WTC11 (cell line): ENCODE results near the gene ATP6V1C2. TPM values are rescaled to one million over a fixed set of nuclear protein-coding genes. Genes with fewer than 3 reads are reported as not detected.
A peak's percentile ranks its signal among the peaks of the same experiment; 100 is the strongest.

Experiments used
- ATAC-seq: fragments of 200-7000 bp; cut with Tn5 transposase; 2 replicates; pipeline ENCODE4 v1.10.0; 2021; ENCODE audit warnings: mild to moderate bottlenecking, moderate library complexity
- CTCF ChIA-PET: fragments of 300-600 bp; sonication (Branson Sonifier 250); formaldehyde crosslinking; loops from one replicate; lab custom pipeline; 2021; ENCODE audit warnings: antibody characterized with exemption; lab: Charles Lee
- POLR2A ChIA-PET: fragments of 350-600 bp; sonication (Branson Sonifier 250); formaldehyde crosslinking; loops from one replicate; lab custom pipeline; 2021; ENCODE audit warnings: antibody characterized with exemption; lab: Charles Lee
- DNase-seq: peaks from one replicate; pipeline ENCODE4 v3.0.0; 2021; ENCODE audit warnings: low spot score
- H3K27ac Mint-ChIP-seq: 2 replicates; pipeline ENCODE4 v1.8.0; 2021; ENCODE audit warnings: mixed read lengths
- H3K27me3 Mint-ChIP-seq: 2 replicates; pipeline ENCODE4 v1.8.0; 2021; ENCODE audit warnings: low read depth, mild to moderate bottlenecking, moderate library complexity, mixed read lengths
- H3K36me3 Mint-ChIP-seq: 2 replicates; pipeline ENCODE4 v1.8.0; 2021; ENCODE audit warnings: mixed read lengths
- H3K4me1 Mint-ChIP-seq: 2 replicates; pipeline ENCODE4 v1.8.0; 2022; ENCODE audit warnings: mixed read lengths
- H3K4me3 Mint-ChIP-seq: 2 replicates; pipeline ENCODE4 v1.8.0; 2021; ENCODE audit warnings: mild to moderate bottlenecking, moderate library complexity, mixed read lengths
- H3K9me3 Mint-ChIP-seq: 2 replicates; pipeline ENCODE4 v1.8.0; 2021; ENCODE audit warnings: mixed read lengths
- ATF1 ChIP-seq: sonication (generic); formaldehyde crosslinking; IDR thresholded peaks from 2 replicates; pipeline ENCODE4 v1.8.1; 2023; ENCODE audit warnings: mild to moderate bottlenecking, moderate library complexity, missing genetic modification reagents
- CREM ChIP-seq: sonication (generic); formaldehyde crosslinking; IDR thresholded peaks from 2 replicates; pipeline ENCODE4 v1.8.1; 2022; ENCODE audit warnings: mild to moderate bottlenecking, missing genetic modification reagents, moderate library complexity
- FOXJ3 ChIP-seq: sonication (generic); formaldehyde crosslinking; IDR thresholded peaks from 2 replicates; pipeline ENCODE4 v1.9.0; 2021; ENCODE audit warnings: missing genetic modification reagents, mild to moderate bottlenecking, borderline replicate concordance
- FOXK1 ChIP-seq: sonication (generic); formaldehyde crosslinking; IDR thresholded peaks from 2 replicates; pipeline ENCODE4 v1.8.0; 2022; ENCODE audit warnings: mild to moderate bottlenecking, moderate library complexity, missing genetic modification reagents
- GRHL2 ChIP-seq: fragments of 250-450 bp; sonication (Bioruptor Pico); IDR thresholded peaks from 2 replicates; pipeline ENCODE4 v1.8.0; 2022; ENCODE audit warnings: mild to moderate bottlenecking, moderate library complexity; ENCODE audit not compliant: insufficient replicate concordance, severe bottlenecking
- JUN ChIP-seq: sonication (generic); formaldehyde crosslinking; IDR thresholded peaks from 2 replicates; pipeline ENCODE4 v1.8.0; 2023; ENCODE audit warnings: mild to moderate bottlenecking, missing genetic modification reagents
- KAT7 ChIP-seq: sonication (generic); formaldehyde crosslinking; IDR thresholded peaks from 2 replicates; pipeline ENCODE4 v1.8.1; 2023; ENCODE audit warnings: missing genetic modification reagents, mild to moderate bottlenecking, borderline replicate concordance
- NR2C2 ChIP-seq: sonication (generic); formaldehyde crosslinking; IDR thresholded peaks from 2 replicates; pipeline ENCODE4 v1.8.0; 2022; ENCODE audit warnings: mild to moderate bottlenecking, missing genetic modification reagents
- PRRX2 ChIP-seq: fragments of 250-450 bp; sonication (Bioruptor Pico); IDR thresholded peaks from 2 replicates; pipeline ENCODE4 v1.8.0; 2021; ENCODE audit warnings: mild to moderate bottlenecking
- SMAD3 ChIP-seq: sonication (generic); formaldehyde crosslinking; IDR thresholded peaks from 2 replicates; pipeline ENCODE4 v1.8.0; 2022; ENCODE audit warnings: missing genetic modification reagents, mild to moderate bottlenecking, borderline replicate concordance
- SP1 ChIP-seq: sonication (generic); formaldehyde crosslinking; conservative IDR thresholded peaks from 2 replicates; pipeline ENCODE4 v1.8.1; 2022; ENCODE audit warnings: missing genetic modification reagents
- TCF7 ChIP-seq: sonication (generic); formaldehyde crosslinking; IDR thresholded peaks from 2 replicates; pipeline ENCODE4 v1.8.0; 2022; ENCODE audit warnings: mild to moderate bottlenecking, low read depth, missing genetic modification reagents, moderate library complexity
- ZNF138 ChIP-seq: sonication (generic); formaldehyde crosslinking; conservative IDR thresholded peaks from 2 replicates; pipeline ENCODE4 v1.8.1; 2022; ENCODE audit warnings: mild to moderate bottlenecking, moderate library complexity, missing genetic modification reagents
- ZNF219 ChIP-seq: sonication (generic); formaldehyde crosslinking; IDR thresholded peaks from 2 replicates; pipeline ENCODE4 v1.8.0; 2023; ENCODE audit warnings: missing genetic modification reagents, mild to moderate bottlenecking, borderline replicate concordance
- ZNF263 ChIP-seq: sonication (generic); formaldehyde crosslinking; IDR thresholded peaks from 2 replicates; pipeline ENCODE4 v1.8.1; 2022; ENCODE audit warnings: low read depth, mild to moderate bottlenecking, moderate library complexity, missing genetic modification reagents
- total RNA-seq: library from RNA; stranded (reverse); gene quantifications from 3 replicates; pipeline ENCODE4 v1.2.3, GENCODE V29; 2021
- TF ChIP-seq, protein P1 (sequence below): sonication (generic); formaldehyde crosslinking; IDR thresholded peaks from 2 replicates; pipeline ENCODE4 v1.8.1; 2023; ENCODE audit warnings: mild to moderate bottlenecking, missing genetic modification reagents, moderate library complexity
- TF ChIP-seq, protein P2 (sequence below): sonication (generic); formaldehyde crosslinking; IDR thresholded peaks from 2 replicates; pipeline ENCODE4 v1.8.1; 2022; ENCODE audit warnings: mild to moderate bottlenecking, moderate library complexity, missing genetic modification reagents
- TF ChIP-seq, protein P3 (sequence below): sonication (generic); formaldehyde crosslinking; IDR thresholded peaks from 2 replicates; pipeline ENCODE4 v1.8.1; 2023; ENCODE audit warnings: mild to moderate bottlenecking, missing genetic modification reagents, borderline replicate concordance
- TF ChIP-seq, protein P4 (sequence below): sonication (generic); formaldehyde crosslinking; IDR thresholded peaks from 2 replicates; pipeline ENCODE4 v1.8.0; 2022; ENCODE audit warnings: missing genetic modification reagents
- TF ChIP-seq, protein P5 (sequence below): sonication (generic); formaldehyde crosslinking; IDR thresholded peaks from 2 replicates; pipeline ENCODE4 v1.8.1; 2022; ENCODE audit warnings: missing genetic modification reagents, borderline replicate concordance
- TF ChIP-seq, protein P6 (sequence below): fragments of 250-450 bp; sonication (Bioruptor Pico); IDR thresholded peaks from 2 replicates; pipeline ENCODE4 v1.9.0; 2021; ENCODE audit warnings: mild to moderate bottlenecking

Gene ATP6V1C2
- total RNA-seq, 1 experiment from 2014 or later: 0.42 TPM

DNA sequence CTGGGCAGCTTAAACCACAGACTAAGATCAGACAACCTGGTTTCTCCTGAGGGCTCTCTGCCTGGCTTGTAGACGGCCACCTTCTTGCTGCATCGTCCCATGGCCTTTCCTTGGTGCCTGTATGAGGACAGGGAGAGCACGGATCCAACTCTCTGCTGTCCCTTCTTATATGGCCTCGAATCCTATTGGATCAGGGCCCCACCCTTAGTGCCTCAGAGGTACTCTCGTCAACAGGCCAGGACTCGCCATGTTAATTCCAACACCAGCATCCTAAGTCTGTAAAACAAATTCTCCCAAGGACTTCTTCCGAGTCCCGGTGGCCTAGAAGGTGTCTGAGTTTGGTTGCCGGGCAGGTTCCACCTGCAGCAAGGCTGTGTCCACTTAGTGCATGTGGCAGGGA lies 40.2 kb downstream of the ATP6V1C2 start (continued):
- no peak for TF ChIP-seq PRRX2 (CRISPR knock-in tag)
- TF ChIP-seq, protein P1, sequence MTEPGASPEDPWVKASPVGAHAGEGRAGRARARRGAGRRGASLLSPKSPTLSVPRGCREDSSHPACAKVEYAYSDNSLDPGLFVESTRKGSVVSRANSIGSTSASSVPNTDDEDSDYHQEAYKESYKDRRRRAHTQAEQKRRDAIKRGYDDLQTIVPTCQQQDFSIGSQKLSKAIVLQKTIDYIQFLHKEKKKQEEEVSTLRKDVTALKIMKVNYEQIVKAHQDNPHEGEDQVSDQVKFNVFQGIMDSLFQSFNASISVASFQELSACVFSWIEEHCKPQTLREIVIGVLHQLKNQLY (CRISPR knock-in tag): no peak
- TF ChIP-seq, protein P2, sequence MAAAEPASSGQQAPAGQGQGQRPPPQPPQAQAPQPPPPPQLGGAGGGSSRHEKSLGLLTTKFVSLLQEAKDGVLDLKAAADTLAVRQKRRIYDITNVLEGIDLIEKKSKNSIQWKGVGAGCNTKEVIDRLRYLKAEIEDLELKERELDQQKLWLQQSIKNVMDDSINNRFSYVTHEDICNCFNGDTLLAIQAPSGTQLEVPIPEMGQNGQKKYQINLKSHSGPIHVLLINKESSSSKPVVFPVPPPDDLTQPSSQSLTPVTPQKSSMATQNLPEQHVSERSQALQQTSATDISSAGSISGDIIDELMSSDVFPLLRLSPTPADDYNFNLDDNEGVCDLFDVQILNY: no peak
- TF ChIP-seq, protein P3, sequence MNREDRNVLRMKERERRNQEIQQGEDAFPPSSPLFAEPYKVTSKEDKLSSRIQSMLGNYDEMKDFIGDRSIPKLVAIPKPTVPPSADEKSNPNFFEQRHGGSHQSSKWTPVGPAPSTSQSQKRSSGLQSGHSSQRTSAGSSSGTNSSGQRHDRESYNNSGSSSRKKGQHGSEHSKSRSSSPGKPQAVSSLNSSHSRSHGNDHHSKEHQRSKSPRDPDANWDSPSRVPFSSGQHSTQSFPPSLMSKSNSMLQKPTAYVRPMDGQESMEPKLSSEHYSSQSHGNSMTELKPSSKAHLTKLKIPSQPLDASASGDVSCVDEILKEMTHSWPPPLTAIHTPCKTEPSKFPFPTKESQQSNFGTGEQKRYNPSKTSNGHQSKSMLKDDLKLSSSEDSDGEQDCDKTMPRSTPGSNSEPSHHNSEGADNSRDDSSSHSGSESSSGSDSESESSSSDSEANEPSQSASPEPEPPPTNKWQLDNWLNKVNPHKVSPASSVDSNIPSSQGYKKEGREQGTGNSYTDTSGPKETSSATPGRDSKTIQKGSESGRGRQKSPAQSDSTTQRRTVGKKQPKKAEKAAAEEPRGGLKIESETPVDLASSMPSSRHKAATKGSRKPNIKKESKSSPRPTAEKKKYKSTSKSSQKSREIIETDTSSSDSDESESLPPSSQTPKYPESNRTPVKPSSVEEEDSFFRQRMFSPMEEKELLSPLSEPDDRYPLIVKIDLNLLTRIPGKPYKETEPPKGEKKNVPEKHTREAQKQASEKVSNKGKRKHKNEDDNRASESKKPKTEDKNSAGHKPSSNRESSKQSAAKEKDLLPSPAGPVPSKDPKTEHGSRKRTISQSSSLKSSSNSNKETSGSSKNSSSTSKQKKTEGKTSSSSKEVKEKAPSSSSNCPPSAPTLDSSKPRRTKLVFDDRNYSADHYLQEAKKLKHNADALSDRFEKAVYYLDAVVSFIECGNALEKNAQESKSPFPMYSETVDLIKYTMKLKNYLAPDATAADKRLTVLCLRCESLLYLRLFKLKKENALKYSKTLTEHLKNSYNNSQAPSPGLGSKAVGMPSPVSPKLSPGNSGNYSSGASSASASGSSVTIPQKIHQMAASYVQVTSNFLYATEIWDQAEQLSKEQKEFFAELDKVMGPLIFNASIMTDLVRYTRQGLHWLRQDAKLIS (CRISPR knock-in tag): no peak
- no peak for TF ChIP-seq SMAD3
- TF ChIP-seq ZNF138 (CRISPR knock-in tag): no peak
- no peak for TF ChIP-seq NR2C2 (CRISPR knock-in tag)

DNA sequence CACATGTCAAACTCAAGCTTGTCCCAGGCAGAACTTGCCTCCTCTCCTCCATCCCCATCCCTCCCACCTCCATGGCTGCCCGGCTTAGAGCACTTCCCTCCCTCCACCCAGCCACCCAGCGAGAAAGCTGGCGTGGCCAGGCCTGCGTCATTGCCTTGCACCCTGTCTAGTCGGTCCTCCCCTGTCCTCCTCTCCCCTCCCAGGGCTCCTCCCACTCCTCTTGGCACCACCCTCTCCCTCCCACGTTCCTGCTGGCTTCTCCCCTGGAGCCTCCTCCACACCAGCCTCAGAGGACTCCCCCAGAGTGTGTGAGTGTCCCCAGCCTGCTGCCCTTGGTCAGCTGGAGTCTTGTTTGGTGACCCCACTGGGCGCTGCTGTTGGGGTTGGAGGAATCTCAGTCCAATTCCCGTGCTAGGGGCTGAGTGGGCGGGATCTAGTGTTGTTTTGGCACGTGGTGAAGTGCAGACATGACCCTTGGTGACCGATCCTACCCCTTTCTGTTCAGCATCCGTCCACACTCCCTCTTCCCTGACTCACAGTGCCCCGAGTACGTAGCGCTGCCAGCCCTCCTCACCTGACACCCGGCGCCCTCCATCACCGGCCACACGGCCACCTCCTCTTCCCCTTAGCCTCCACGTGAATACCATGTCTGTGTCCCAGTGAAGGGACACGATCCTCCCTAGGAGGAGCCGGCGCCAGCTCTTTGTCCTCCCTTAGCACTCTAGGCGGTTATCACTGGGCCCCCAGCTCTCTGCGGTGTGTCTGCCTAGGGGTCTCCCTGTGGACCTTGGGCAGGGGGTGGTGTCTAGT lies 41.4 kb downstream of the ATP6V1C2 start:
- peak; percentile 50; the same call in 1 of the 2 replicates for TF ChIP-seq ZNF263 (CRISPR knock-in tag)
- TF ChIP-seq, protein P4, sequence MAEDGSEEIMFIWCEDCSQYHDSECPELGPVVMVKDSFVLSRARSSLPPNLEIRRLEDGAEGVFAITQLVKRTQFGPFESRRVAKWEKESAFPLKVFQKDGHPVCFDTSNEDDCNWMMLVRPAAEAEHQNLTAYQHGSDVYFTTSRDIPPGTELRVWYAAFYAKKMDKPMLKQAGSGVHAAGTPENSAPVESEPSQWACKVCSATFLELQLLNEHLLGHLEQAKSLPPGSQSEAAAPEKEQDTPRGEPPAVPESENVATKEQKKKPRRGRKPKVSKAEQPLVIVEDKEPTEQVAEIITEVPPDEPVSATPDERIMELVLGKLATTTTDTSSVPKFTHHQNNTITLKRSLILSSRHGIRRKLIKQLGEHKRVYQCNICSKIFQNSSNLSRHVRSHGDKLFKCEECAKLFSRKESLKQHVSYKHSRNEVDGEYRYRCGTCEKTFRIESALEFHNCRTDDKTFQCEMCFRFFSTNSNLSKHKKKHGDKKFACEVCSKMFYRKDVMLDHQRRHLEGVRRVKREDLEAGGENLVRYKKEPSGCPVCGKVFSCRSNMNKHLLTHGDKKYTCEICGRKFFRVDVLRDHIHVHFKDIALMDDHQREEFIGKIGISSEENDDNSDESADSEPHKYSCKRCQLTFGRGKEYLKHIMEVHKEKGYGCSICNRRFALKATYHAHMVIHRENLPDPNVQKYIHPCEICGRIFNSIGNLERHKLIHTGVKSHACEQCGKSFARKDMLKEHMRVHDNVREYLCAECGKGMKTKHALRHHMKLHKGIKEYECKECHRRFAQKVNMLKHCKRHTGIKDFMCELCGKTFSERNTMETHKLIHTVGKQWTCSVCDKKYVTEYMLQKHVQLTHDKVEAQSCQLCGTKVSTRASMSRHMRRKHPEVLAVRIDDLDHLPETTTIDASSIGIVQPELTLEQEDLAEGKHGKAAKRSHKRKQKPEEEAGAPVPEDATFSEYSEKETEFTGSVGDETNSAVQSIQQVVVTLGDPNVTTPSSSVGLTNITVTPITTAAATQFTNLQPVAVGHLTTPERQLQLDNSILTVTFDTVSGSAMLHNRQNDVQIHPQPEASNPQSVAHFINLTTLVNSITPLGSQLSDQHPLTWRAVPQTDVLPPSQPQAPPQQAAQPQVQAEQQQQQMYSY (CRISPR knock-in tag): no peak
- TF ChIP-seq, all 79 proteins: peak for 1
- no peak for DNase-seq
- POLR2A ChIA-PET: interaction anchor here (0.7 kb wide), 1 partner anchor 217 kb away, joined by 4 read pairs; no protein-coding TSS in a partner anchor
- H3K9me3 Mint-ChIP-seq: no peaks in the 10 kb centered on the region
- H3K4me1 Mint-ChIP-seq: no peaks in the 10 kb centered on the region
- no peaks in the 10 kb centered on the region for H3K36me3 Mint-ChIP-seq
- no peak overlapping the region for H3K27ac Mint-ChIP-seq
- H3K27me3 Mint-ChIP-seq: no peaks in the 10 kb centered on the region; the same call in 1 of the 2 replicates
- peak; percentile 29 for ATAC-seq
- no peak overlapping the region for H3K4me3 Mint-ChIP-seq
- CTCF ChIA-PET: interaction anchor here (1.3 kb wide), 1 partner anchor 15 kb away, joined by 4 read pairs; no protein-coding TSS in a partner anchor

DNA sequence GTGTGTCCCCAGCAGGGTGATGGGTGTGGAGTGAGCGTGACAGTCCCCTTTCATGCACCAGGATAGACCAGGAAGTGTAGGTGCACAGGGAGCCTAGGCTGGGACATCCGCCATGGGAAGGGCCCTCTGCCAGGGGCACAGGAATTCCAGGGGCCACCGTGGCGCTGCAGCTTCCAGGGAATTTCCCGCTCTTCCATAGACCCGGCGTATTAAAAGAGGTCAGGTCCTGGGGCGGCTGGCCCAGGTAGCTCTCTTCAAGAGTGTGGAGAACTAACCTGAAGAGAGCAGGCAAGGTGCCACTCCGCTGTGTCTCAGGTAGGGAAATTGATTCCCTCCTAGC lies 42.0 kb downstream of the ATP6V1C2 start:
- no peaks in the 10 kb centered on the region for H3K4me1 Mint-ChIP-seq
- H3K27ac Mint-ChIP-seq: no peak overlapping the region
- TF ChIP-seq ATF1: no peak
- TF ChIP-seq GRHL2 (CRISPR knock-in tag): no peak
- TF ChIP-seq FOXK1: no peak
- no peak for TF ChIP-seq FOXJ3
- TF ChIP-seq CREM (CRISPR knock-in tag): no peak
- TF ChIP-seq, protein P5, sequence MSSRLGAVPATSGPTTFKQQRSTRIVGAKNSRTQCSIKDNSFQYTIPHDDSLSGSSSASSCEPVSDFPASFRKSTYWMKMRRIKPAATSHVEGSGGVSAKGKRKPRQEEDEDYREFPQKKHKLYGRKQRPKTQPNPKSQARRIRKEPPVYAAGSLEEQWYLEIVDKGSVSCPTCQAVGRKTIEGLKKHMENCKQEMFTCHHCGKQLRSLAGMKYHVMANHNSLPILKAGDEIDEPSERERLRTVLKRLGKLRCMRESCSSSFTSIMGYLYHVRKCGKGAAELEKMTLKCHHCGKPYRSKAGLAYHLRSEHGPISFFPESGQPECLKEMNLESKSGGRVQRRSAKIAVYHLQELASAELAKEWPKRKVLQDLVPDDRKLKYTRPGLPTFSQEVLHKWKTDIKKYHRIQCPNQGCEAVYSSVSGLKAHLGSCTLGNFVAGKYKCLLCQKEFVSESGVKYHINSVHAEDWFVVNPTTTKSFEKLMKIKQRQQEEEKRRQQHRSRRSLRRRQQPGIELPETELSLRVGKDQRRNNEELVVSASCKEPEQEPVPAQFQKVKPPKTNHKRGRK (CRISPR knock-in tag): no peak
- TF ChIP-seq JUN (CRISPR knock-in tag): no peak
- TF ChIP-seq SP1: no peak
- no peak for TF ChIP-seq ZNF219
- TF ChIP-seq KAT7 (CRISPR knock-in tag): no peak
- TF ChIP-seq, protein P6, sequence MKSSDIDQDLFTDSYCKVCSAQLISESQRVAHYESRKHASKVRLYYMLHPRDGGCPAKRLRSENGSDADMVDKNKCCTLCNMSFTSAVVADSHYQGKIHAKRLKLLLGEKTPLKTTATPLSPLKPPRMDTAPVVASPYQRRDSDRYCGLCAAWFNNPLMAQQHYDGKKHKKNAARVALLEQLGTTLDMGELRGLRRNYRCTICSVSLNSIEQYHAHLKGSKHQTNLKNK: no peak
- TF ChIP-seq TCF7 (CRISPR knock-in tag): no peak

More for the DNA sequence above, 42.0 kb downstream of the ATP6V1C2 start:
- peak; percentile 14; the same call in 1 of the 2 replicates for ATAC-seq
- no peaks in the 10 kb centered on the region; the same call in 1 of the 2 replicates for H3K27me3 Mint-ChIP-seq
- H3K36me3 Mint-ChIP-seq: no peaks in the 10 kb centered on the region
- DNase-seq: no peak
- ChIA-PET CTCF (interaction anchor here (1.3 kb wide), 1 partner anchor 14 kb away, joined by 4 read pairs; no protein-coding TSS in a partner anchor), POLR2A (no interaction called here)
- no peaks in the 10 kb centered on the region for H3K9me3 Mint-ChIP-seq
- no peak overlapping the region for H3K4me3 Mint-ChIP-seq
